IPS-15b (cell line): ENCODE measurements around the gene ORM1.

Experiments used
- H3K27me3 ChIP-seq: one replicate; pipeline ENCODE4 v1.6.1; 2013; ENCODE audit warnings: low read length; ENCODE audit not compliant: control insufficient read depth, insufficient read depth
- H3K36me3 ChIP-seq: one replicate; pipeline ENCODE4 v1.6.1; 2013; ENCODE audit warnings: low read length; ENCODE audit not compliant: control insufficient read depth, insufficient read depth
- H3K4me1 ChIP-seq: one replicate; pipeline ENCODE4 v1.6.1; 2013; ENCODE audit warnings: mild to moderate bottlenecking, low read length; ENCODE audit not compliant: control insufficient read depth, insufficient read depth
- H3K4me3 ChIP-seq: one replicate; pipeline ENCODE4 v1.5.1; 2013; ENCODE audit warnings: low read depth, low read length
- H3K9ac ChIP-seq: one replicate; pipeline ENCODE4 v1.6.1; 2013; ENCODE audit warnings: low read depth, mild to moderate bottlenecking, low read length
- H3K9me3 ChIP-seq: one replicate; pipeline ENCODE4 v1.6.1; 2013; ENCODE audit warnings: mild to moderate bottlenecking, low read length; ENCODE audit not compliant: control insufficient read depth, insufficient read depth

ORM1 gene

GRCh38 chr9:114282104-114282485 lies 40.8 kb upstream of the ORM1 start:
- H3K4me1 ChIP-seq = no peaks in the 10 kb centered on the region
- H3K27me3 ChIP-seq = no peaks in the 10 kb centered on the region
- H3K36me3 ChIP-seq = peaks cover 8% of the 10 kb centered on the region
- no peaks in the 10 kb centered on the region for H3K9me3 ChIP-seq
- H3K4me3 ChIP-seq = no peak overlapping the region
- H3K9ac ChIP-seq = no peak overlapping the region

GRCh38 chr9:114282507-114282906 lies 40.4 kb upstream of the ORM1 start:
- Histone ChIP-seq H3K9ac (no peak overlapping the region), H3K4me3 (no peak overlapping the region), H3K27me3 (no peaks in the 10 kb centered on the region), H3K36me3 (peaks cover 8% of the 10 kb centered on the region), H3K4me1 (no peaks in the 10 kb centered on the region), H3K9me3 (no peaks in the 10 kb centered on the region)

- no peaks in the 10 kb centered on the region for H3K4me1 ChIP-seq
- no peaks in the 10 kb centered on the region for H3K27me3 ChIP-seq
- H3K4me3 ChIP-seq = no peak overlapping the region
- no peaks in the 10 kb centered on the region for H3K9me3 ChIP-seq
- peaks cover 8% of the 10 kb centered on the region for H3K36me3 ChIP-seq
- H3K9ac ChIP-seq = no peak overlapping the region
Measured at GRCh38 chr9:114282926-114283325, 40.0 kb upstream of the ORM1 start.

- H3K9ac ChIP-seq = no peak overlapping the region
- H3K27me3 ChIP-seq = no peaks in the 10 kb centered on the region
Measured at GRCh38 chr9:114283551-114284111, 39.3 kb upstream of the ORM1 start.

GRCh38 chr9:114284316-114285060 lies 38.4 kb upstream of the ORM1 start:
- Histone ChIP-seq H3K4me3 (no peak overlapping the region), H3K4me1 (no peaks in the 10 kb centered on the region), H3K9ac (no peak overlapping the region), H3K27me3 (no peaks in the 10 kb centered on the region), H3K36me3 (peaks cover 8% of the 10 kb centered on the region), H3K9me3 (no peaks in the 10 kb centered on the region)

More at GRCh38 chr9:114283551-114284111, 39.3 kb upstream of the ORM1 start:
- peaks cover 8% of the 10 kb centered on the region for H3K36me3 ChIP-seq
- no peaks in the 10 kb centered on the region for H3K4me1 ChIP-seq
- H3K9me3 ChIP-seq = no peaks in the 10 kb centered on the region
- H3K4me3 ChIP-seq = no peak overlapping the region

GRCh38 chr9:114285166-114285867 lies 37.6 kb upstream of the ORM1 start:
- no peak overlapping the region for H3K9ac ChIP-seq
- H3K4me3 ChIP-seq = no peak overlapping the region
- H3K27me3 ChIP-seq = no peaks in the 10 kb centered on the region
- H3K4me1 ChIP-seq = no peaks in the 10 kb centered on the region
- H3K36me3 ChIP-seq = peaks cover 8% of the 10 kb centered on the region
- no peaks in the 10 kb centered on the region for H3K9me3 ChIP-seq

GRCh38 chr9:114286146-114286679 lies 36.7 kb upstream of the ORM1 start:
- H3K4me3 ChIP-seq = no peak overlapping the region
- no peak overlapping the region for H3K9ac ChIP-seq
- H3K9me3 ChIP-seq = no peaks in the 10 kb centered on the region
- H3K36me3 ChIP-seq = peaks cover 8% of the 10 kb centered on the region
- H3K4me1 ChIP-seq = no peaks in the 10 kb centered on the region
- H3K27me3 ChIP-seq = no peaks in the 10 kb centered on the region

- H3K36me3 ChIP-seq = peaks cover 8% of the 10 kb centered on the region
- no peaks in the 10 kb centered on the region for H3K9me3 ChIP-seq
- H3K4me1 ChIP-seq = no peaks in the 10 kb centered on the region
- no peak overlapping the region for H3K4me3 ChIP-seq
- H3K27me3 ChIP-seq = no peaks in the 10 kb centered on the region
- no peak overlapping the region for H3K9ac ChIP-seq
Measured at GRCh38 chr9:114287001-114287762, 35.7 kb upstream of the ORM1 start.

GRCh38 chr9:114287763-114288192 lies 35.1 kb upstream of the ORM1 start:
- Histone ChIP-seq H3K36me3 (peaks cover 8% of the 10 kb centered on the region), H3K4me3 (no peak overlapping the region), H3K9me3 (no peaks in the 10 kb centered on the region), H3K27me3 (no peaks in the 10 kb centered on the region), H3K9ac (no peak overlapping the region), H3K4me1 (no peaks in the 10 kb centered on the region)

- Histone ChIP-seq H3K36me3 (peaks cover 8% of the 10 kb centered on the region), H3K4me1 (no peaks in the 10 kb centered on the region), H3K4me3 (no peak overlapping the region), H3K9me3 (no peaks in the 10 kb centered on the region), H3K9ac (no peak overlapping the region), H3K27me3 (no peaks in the 10 kb centered on the region)
Measured at GRCh38 chr9:114288193-114289091, 34.5 kb upstream of the ORM1 start.
